Ovary (tissue), 3 donors: ENCODE data around the gene PACSIN3.

Experiments
- CTCF ChIP-seq, 3 donors: fragments of 450-650 bp in 2 of 3; fragments of 200-600 bp in 1 of 3; IDR thresholded peaks; one replicate each; pipeline versions ENCODE4 v1.5.1 to v1.8.0; 2016 to 2022; ENCODE audit warnings: antibody characterized with exemption in 3 of 3, mild to moderate bottlenecking in 1 of 3
- EP300 ChIP-seq: sonication (generic); formaldehyde crosslinking; IDR thresholded peaks from one replicate; pipeline ENCODE4 v1.6.1; 2017; ENCODE audit warnings: antibody characterized with exemption
- POLR2A ChIP-seq: fragments of 450-650 bp; IDR thresholded peaks from one replicate; pipeline ENCODE4 v1.6.1; 2017; ENCODE audit warnings: antibody characterized with exemption, mild to moderate bottlenecking, moderate library complexity
- donor health status: DM: no; HTN: no; CAD: no.

- TF ChIP-seq CTCF (IDR thresholded peaks at IDR 0.05) (no peak), EP300 (no peak), POLR2A (no peak)
These were observed 14.4 kb downstream of the PACSIN3 start for GRCh38 chr11:47171856-47172255.
